Activated naive CD8-positive, alpha-beta T cell treated with anti-CD3 and anti-CD28 coated beads, Interleukin-2, amount 10 ng/mL, durations not matched to agents 7 days and 5 days (primary cell): ENCODE results near the gene HBS1L. TPM values are rescaled to one million over a fixed set of nuclear protein-coding genes. Genes with fewer than 3 reads are reported as not detected.

Source experiments
- ATAC-seq: fragments of 150-1000 bp; cut with Tn5 transposase; one replicate; pipeline ENCODE4 v1.10.0; 2021; ENCODE audit warnings: low read depth, moderate library complexity
- POLR2A ChIA-PET: fragments of 350-600 bp; sonication (Branson Sonifier 250); formaldehyde crosslinking; loops from one replicate; lab custom pipeline; 2021; ENCODE audit warnings: antibody characterized with exemption; lab: Charles Lee
- DNase-seq: peaks from one replicate; pipeline ENCODE4 v3.0.0; 2021
- H3K27ac Mint-ChIP-seq: one replicate; pipeline ENCODE4 v1.8.0; 2022; ENCODE audit warnings: mild to moderate bottlenecking, mixed read lengths
- H3K27me3 Mint-ChIP-seq: one replicate; pipeline ENCODE4 v1.8.0; 2022; ENCODE audit warnings: mild to moderate bottlenecking, moderate library complexity, mixed read lengths
- H3K36me3 Mint-ChIP-seq: one replicate; pipeline ENCODE4 v1.8.0; 2021; ENCODE audit warnings: mild to moderate bottlenecking, mixed read lengths
- H3K4me1 Mint-ChIP-seq: one replicate; pipeline ENCODE4 v1.8.0; 2021; ENCODE audit warnings: mixed read lengths
- H3K4me3 Mint-ChIP-seq: one replicate; pipeline ENCODE4 v1.8.0; 2022; ENCODE audit warnings: mild to moderate bottlenecking, moderate library complexity, mixed read lengths
- H3K9me3 Mint-ChIP-seq: one replicate; pipeline ENCODE4 v1.8.0; 2021; ENCODE audit warnings: mixed read lengths
- microRNA-seq: library from miRNA; unstranded; fragments of <30 nt; microRNA quantifications from one replicate; pipeline ENCODE4 v1.2.0, GENCODE V29; 2022
- total RNA-seq, 2 experiments: library from RNA; stranded (reverse); gene quantifications; one replicate each; pipeline ENCODE4 v1.2.3, GENCODE V29; 2021

Gene HBS1L
- total RNA-seq, 2 experiments from 2014 or later = 72.6 to 72.7 TPM

DNA sequence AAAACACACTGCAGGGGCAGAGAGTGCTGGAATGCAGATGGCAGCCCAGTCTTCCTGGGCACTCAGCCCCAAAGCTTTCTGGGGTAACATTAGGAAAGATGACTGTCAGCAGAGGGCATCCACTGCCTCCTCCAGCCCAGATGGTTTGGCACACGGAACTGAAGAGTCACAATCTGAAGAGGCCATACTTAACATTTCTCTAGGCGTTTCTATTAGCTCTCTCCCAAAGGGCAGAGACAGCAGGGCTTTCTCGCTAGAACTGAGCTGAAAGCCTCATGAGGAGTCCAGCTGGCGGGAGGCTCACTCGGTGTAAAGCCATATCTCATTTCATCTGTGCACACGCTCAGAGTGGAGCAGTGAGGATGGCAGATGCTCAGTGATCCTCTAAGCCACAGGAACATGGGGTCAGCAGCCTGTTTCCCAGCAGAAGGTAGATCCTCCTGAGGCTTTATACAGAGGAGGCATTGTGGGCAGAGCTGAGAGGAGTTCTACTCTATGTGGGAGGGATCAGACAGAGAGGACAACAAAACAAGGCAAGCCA, 132.8 kb downstream of the HBS1L start:
- Mint-ChIP-seq H3K36me3 (no peaks in the 10 kb centered on the region), H3K9me3 (no peaks in the 10 kb centered on the region), H3K4me1 (no peaks in the 10 kb centered on the region), H3K27me3 (no peaks in the 10 kb centered on the region), H3K27ac (no peak overlapping the region), H3K4me3 (no peak overlapping the region)
- DNase-seq (no peak), ATAC-seq (no peak)
- POLR2A ChIA-PET = no interaction called here

DNA sequence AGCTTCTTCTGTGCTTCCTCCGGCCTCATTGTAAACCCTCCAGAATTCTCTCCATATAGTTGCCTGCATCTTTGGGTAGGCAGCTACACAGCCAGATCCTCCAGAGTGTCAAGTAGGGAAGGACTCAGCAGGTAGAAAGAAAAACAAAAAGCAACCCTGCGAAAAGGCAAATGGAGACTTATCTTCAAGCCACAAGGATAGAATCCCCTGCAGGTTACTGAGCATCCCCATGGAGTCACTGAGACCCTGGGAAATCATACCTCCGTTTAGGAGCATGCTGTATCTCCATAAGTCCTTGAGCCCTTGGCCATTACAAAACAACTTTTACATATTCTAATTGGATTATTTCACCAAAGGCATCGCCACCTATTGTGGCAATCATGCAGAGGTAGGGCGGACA, 133.3 kb downstream of the HBS1L start:
- POLR2A ChIA-PET = no interaction called here
- H3K4me1 Mint-ChIP-seq = no peaks in the 10 kb centered on the region
- no peak overlapping the region for H3K27ac Mint-ChIP-seq
- no peak for ATAC-seq
- H3K36me3 Mint-ChIP-seq = no peaks in the 10 kb centered on the region
- DNase-seq = no peak
- no peaks in the 10 kb centered on the region for H3K9me3 Mint-ChIP-seq
- no peaks in the 10 kb centered on the region for H3K27me3 Mint-ChIP-seq
- H3K4me3 Mint-ChIP-seq = no peak overlapping the region

DNA sequence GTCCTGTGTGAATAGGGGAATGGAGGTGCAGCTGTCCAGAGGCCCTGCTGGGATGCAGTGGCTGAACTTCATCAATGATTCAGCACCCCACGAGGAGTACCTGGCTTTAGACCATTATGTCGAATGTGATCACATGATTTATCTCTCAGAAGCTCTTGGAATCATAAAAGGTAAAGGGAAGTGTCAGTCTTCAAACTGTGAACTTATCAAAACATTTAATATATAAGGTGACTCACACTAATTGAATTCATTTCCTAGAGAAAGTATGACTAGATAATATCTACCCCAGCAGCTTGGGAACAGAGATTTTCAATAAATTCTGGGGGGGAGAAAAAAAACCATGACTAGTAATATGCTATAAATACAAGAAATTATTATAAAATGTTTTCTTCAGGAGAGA, 134.2 kb downstream of the HBS1L start:
- Mint-ChIP-seq H3K27ac (no peak overlapping the region), H3K9me3 (no peaks in the 10 kb centered on the region)
- POLR2A ChIA-PET = no interaction called here

DNA sequence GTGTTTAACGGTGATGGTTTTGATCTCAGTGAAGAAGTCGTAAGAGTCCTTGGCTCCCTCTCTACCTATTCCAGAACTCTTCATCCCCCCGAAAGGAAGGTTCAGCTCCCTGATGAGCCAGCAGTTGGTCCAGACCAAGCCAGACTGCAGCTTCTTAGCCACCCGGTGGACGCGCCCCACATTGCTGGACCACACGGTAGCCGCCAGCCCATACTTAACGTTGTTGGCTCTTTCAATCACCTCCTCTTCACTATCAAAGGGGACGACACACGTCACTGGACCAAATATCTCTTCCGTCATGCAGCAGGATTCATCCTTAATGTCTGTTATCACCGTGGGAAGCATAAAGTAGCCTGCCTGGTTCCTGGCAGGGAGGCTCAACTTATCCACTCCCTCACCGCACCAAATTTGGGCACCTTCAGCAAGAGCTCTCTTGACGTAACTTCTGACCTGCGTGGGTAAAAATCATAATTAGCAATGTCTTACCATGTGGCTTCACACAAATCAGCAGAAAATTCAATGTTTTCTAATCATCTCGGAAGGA, 136.1 kb downstream of the HBS1L start:
- ATAC-seq = no peak
- no peak for DNase-seq
- H3K36me3 Mint-ChIP-seq = no peaks in the 10 kb centered on the region
- no peaks in the 10 kb centered on the region for H3K27me3 Mint-ChIP-seq
- no peaks in the 10 kb centered on the region for H3K9me3 Mint-ChIP-seq
- no peaks in the 10 kb centered on the region for H3K4me1 Mint-ChIP-seq
- H3K4me3 Mint-ChIP-seq = no peak overlapping the region
- POLR2A ChIA-PET = no interaction called here
- H3K27ac Mint-ChIP-seq = no peak overlapping the region

More for the DNA sequence above, 134.2 kb downstream of the HBS1L start:
- ATAC-seq (no peak), DNase-seq (no peak)
- H3K36me3 Mint-ChIP-seq = no peaks in the 10 kb centered on the region
- no peaks in the 10 kb centered on the region for H3K27me3 Mint-ChIP-seq
- H3K4me3 Mint-ChIP-seq = no peak overlapping the region
- no peaks in the 10 kb centered on the region for H3K4me1 Mint-ChIP-seq

DNA sequence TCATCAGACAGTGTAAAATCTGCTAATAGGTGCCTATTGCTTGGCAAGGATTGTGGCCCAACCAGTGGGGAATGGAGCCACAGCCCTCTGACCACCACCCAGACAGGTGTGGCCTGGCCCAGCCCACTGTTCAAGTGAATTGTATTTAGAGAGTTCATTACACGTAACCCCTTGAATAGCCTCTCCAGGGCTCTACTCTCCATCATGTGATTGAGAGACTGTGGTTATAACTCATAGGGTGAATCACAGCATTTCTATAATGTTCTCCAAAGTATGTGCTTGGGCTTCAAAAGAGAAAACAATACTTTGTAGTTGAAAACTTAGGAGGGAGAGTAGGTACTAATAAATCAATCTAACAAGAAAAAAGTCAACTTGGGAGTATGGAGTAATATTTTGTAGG, 143.1 kb downstream of the HBS1L start:
- POLR2A ChIA-PET = no interaction called here
- no peak overlapping the region for H3K4me3 Mint-ChIP-seq
- ATAC-seq = no peak
- H3K27me3 Mint-ChIP-seq = peaks cover 12% of the 10 kb centered on the region
- DNase-seq = no peak
- H3K9me3 Mint-ChIP-seq = no peaks in the 10 kb centered on the region
- H3K4me1 Mint-ChIP-seq = no peaks in the 10 kb centered on the region
- no peak overlapping the region for H3K27ac Mint-ChIP-seq
- no peaks in the 10 kb centered on the region for H3K36me3 Mint-ChIP-seq

DNA sequence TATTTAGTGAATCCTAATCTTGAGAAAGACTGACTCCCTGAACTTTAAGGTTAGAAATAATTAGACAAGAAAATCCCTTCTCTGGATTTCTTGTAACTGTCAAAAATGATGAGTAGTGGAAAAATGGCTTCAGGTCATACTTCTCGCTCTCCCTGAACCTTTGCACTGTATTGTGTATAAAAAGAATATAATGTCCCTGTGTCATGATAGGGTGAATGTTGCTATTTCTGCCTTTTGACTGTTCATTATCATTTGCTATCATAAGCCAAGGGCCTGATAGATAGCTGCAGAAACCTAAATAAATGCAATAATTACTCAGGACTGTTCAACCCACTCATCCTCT, 144.1 kb downstream of the HBS1L start:
- Mint-ChIP-seq H3K4me1 (no peaks in the 10 kb centered on the region), H3K9me3 (no peaks in the 10 kb centered on the region), H3K27me3 (peaks cover 12% of the 10 kb centered on the region), H3K27ac (no peak overlapping the region), H3K4me3 (no peak overlapping the region), H3K36me3 (no peaks in the 10 kb centered on the region)
- DNase-seq = no peak
- POLR2A ChIA-PET = no interaction called here
- no peak for ATAC-seq

Small RNA genes within 50 kb of the gene (microRNA-seq; reads per million reads assigned to microRNA genes)
- not detected for gene MIR3662

Other genes with a start within 250 kb of the HBS1L start
- gene ALDH8A1, start 104.7 kb downstream of the HBS1L start, total RNA-seq = 1 to 10 TPM; 1.3 to 1.4 TPM
- gene MYB, start 126.5 kb upstream of the HBS1L start, total RNA-seq = 1 to 10 TPM; 8.4 to 8.8 TPM